Activated naive CD8-positive, alpha-beta T cell treated with anti-CD3 and anti-CD28 coated beads, Interleukin-2, amount 50 U/mL, for 24 hours (primary cell): ENCODE data around the gene ATG4D.

Source experiments
- ATAC-seq: fragments of 150-1000 bp; cut with Tn5 transposase; one replicate; pipeline ENCODE4 v1.10.0; 2021
- DNase-seq: peaks from one replicate; pipeline ENCODE4 v3.0.0; 2021
- H3K27ac Mint-ChIP-seq: one replicate; pipeline ENCODE4 v1.8.0; 2021; ENCODE audit warnings: mild to moderate bottlenecking, mixed read lengths
- H3K27me3 Mint-ChIP-seq: one replicate; pipeline ENCODE4 v1.8.0; 2021; ENCODE audit warnings: mixed read lengths
- H3K36me3 Mint-ChIP-seq: one replicate; pipeline ENCODE4 v1.8.0; 2021; ENCODE audit warnings: low read depth, mixed read lengths
- H3K4me1 Mint-ChIP-seq: one replicate; pipeline ENCODE4 v1.8.0; 2021; ENCODE audit warnings: mixed read lengths
- H3K4me3 Mint-ChIP-seq: one replicate; pipeline ENCODE4 v1.8.0; 2021; ENCODE audit warnings: mild to moderate bottlenecking, moderate library complexity, mixed read lengths
- H3K9me3 Mint-ChIP-seq: one replicate; pipeline ENCODE4 v1.8.0; 2021; ENCODE audit warnings: mixed read lengths

The ATG4D gene

GRCh38 chr19:10593820-10594637 lies 50.3 kb downstream of the ATG4D start:
- H3K4me3 Mint-ChIP-seq: no peak overlapping the region
- ATAC-seq (no peak), DNase-seq (no peak)
- no peak overlapping the region for H3K27ac Mint-ChIP-seq
- H3K36me3 Mint-ChIP-seq: no peaks in the 10 kb centered on the region
- H3K9me3 Mint-ChIP-seq: no peaks in the 10 kb centered on the region
- H3K4me1 Mint-ChIP-seq: peaks cover 25% of the 10 kb centered on the region
- peaks cover 1% of the 10 kb centered on the region for H3K27me3 Mint-ChIP-seq

- Mint-ChIP-seq H3K36me3 (peaks cover 7% of the 10 kb centered on the region), H3K27me3 (peaks cover 1% of the 10 kb centered on the region), H3K27ac (no peak overlapping the region), H3K9me3 (no peaks in the 10 kb centered on the region), H3K4me1 (peaks cover 42% of the 10 kb centered on the region), H3K4me3 (no peak overlapping the region)
- DNase-seq (no peak), ATAC-seq (no peak)
Observed at GRCh38 chr19:10600149-10600548, 56.4 kb downstream of the ATG4D start.

DNA sequence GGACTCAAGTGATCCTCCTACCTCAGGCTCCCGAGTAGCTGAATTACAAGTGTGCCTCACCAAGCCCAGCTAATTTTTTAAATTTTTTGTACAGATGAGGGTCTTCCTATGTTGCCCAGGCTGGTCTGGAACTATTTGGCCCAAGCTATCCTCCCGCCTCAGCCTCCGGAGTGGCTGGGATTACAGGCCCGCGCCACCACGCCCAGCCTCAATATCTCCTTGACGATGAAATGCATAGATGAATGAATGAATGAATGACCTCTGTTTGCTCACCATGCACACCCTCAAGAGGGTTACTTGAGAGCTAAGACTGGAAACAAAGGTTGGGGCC lies 58.3 kb downstream of the ATG4D start:
- Mint-ChIP-seq H3K27me3 (peaks cover under 1% of the 10 kb centered on the region), H3K36me3 (peaks cover 7% of the 10 kb centered on the region), H3K9me3 (no peaks in the 10 kb centered on the region), H3K4me1 (peaks cover 31% of the 10 kb centered on the region), H3K4me3 (peak overlapping the region; percentile 66), H3K27ac (peak overlapping the region; percentile 61)
- ATAC-seq (no peak), DNase-seq (no peak)

DNA sequence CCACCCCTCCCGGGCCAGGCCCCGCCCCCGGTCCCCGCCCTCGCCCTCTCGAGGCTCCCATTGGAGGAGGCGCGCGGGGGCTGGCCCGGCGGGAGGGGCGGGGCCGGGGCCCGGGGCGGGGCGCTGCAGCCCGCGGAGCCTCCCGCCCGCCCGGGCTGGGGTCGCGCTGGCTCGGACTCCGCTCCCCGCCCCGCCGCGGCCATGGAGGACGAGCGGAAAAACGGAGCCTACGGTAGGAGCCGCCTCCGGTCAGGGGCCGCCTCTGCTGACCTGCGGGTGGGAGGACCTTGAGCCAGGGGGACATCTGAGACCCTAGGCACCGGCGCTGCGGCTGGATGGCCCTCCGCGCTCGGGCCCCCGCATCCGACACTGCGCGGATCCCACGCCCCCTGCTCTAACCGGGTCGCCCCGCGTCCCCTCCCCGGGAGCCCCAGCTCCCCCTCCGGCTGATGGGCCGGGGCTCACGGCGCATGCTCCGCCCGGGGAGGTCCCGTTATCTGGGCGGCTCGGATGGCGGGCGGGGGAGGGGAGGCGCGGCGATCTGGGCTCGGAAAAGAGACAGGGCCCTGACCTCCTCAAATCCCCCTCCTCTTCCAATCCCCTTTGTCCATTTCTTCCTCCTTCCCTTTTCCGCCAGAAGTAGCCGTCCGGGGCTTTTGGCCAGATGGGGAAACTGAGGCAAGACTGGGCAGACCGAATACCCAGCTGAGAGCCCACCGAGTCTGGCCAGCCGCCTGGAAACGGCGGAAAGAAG lies 58.8 kb downstream of the ATG4D start:
- peak; percentile 78 for ATAC-seq

More for the DNA sequence above, 58.8 kb downstream of the ATG4D start:
- peaks cover 7% of the 10 kb centered on the region for H3K36me3 Mint-ChIP-seq
- H3K27ac Mint-ChIP-seq: peak overlapping the region; percentile 81
- H3K9me3 Mint-ChIP-seq: no peaks in the 10 kb centered on the region
- H3K27me3 Mint-ChIP-seq: no peaks in the 10 kb centered on the region
- peak overlapping the region; percentile 96 for H3K4me3 Mint-ChIP-seq
- peaks cover 33% of the 10 kb centered on the region for H3K4me1 Mint-ChIP-seq
- DNase-seq: peak; percentile 92
